ENCODE measurements around the gene MOB1A. TPM values are rescaled to one million over a fixed set of nuclear protein-coding genes. Genes with fewer than 3 reads are reported as not detected.

The MOB1A gene
- total RNA-seq, 1 experiment from 2014 or later: 95.1 TPM

GRCh38 chr2:74188696-74189095 is 10.0 kb upstream of the MOB1A start:
- H2BK120ac ChIP-seq (ENCODE audit: low read depth, low read length, poor library complexity, severe bottlenecking): no peak overlapping the region
- H3K4me3 Mint-ChIP-seq: no peak overlapping the region
- no peak overlapping the region for H3K27ac ChIP-seq (ENCODE audit: insufficient read length, low read depth, low read length)
- H3T11ph ChIP-seq (ENCODE audit: low read length): no peak overlapping the region
- H3K4me1 Mint-ChIP-seq: peaks cover 29% of the 10 kb centered on the region in 2 experiments
- no peaks in the 10 kb centered on the region for H3K27me3 ChIP-seq (ENCODE audit: insufficient read depth, low read length)
- no peak overlapping the region for H2AK5ac ChIP-seq (ENCODE audit: insufficient read length, low read length)
- TF ChIP-seq CTCF (conservative IDR thresholded peaks at IDR 0.05): no peak
- no peaks in the 10 kb centered on the region for H3K9me3 Mint-ChIP-seq
- DNase-seq: no peak
- no peak overlapping the region for H3K14ac ChIP-seq (ENCODE audit: insufficient read depth, low read length)
- H3K27me3 Mint-ChIP-seq (ENCODE audit: low read depth): no peaks in the 10 kb centered on the region
- H3K4me2 ChIP-seq (ENCODE audit: insufficient read depth, insufficient read length, low read length): no peak overlapping the region
- H3K23me2 ChIP-seq (ENCODE audit: insufficient read length, low read depth, low read length, poor library complexity, severe bottlenecking): no peaks in the 10 kb centered on the region
- H3K4me1 ChIP-seq (ENCODE audit: insufficient read depth, low read length): peaks cover 10% of the 10 kb centered on the region; the same call in 1 of the 2 replicates
- no peak overlapping the region for H4K5ac ChIP-seq (ENCODE audit: insufficient read length, low read depth, low read length)
- H2BK12ac ChIP-seq (ENCODE audit: insufficient read length, low read depth, low read length): no peak overlapping the region
- H3K27ac Mint-ChIP-seq: no peak overlapping the region
- H4K8ac ChIP-seq (replicated peaks; ENCODE audit: insufficient read length, low read depth, low read length): no peak overlapping the region
- H3K23ac ChIP-seq (ENCODE audit: insufficient read length, low read depth, low read length): no peak overlapping the region
- peak overlapping the region; percentile 78 for H3K18ac ChIP-seq (ENCODE audit: insufficient read length, low read depth, low read length)
- no peak overlapping the region for H2BK20ac ChIP-seq (ENCODE audit: low read depth, low read length, poor library complexity, severe bottlenecking)
- H3K79me1 ChIP-seq (ENCODE audit: insufficient read depth, low read depth, low read length, poor library complexity, severe bottlenecking): no peaks in the 10 kb centered on the region
- no peak overlapping the region for H2BK15ac ChIP-seq (ENCODE audit: low read depth, low read length)
- H3K79me2 ChIP-seq (ENCODE audit: insufficient read depth, low read length): no peaks in the 10 kb centered on the region
- no peak overlapping the region for H3K9ac ChIP-seq (ENCODE audit: extremely low read depth, insufficient read length, low read length)
- no peaks in the 10 kb centered on the region for H3K36me3 Mint-ChIP-seq (ENCODE audit: insufficient read depth in 1 of 3, low read depth in 3 of 3)
- H4K20me1 ChIP-seq (ENCODE audit: control insufficient read depth, insufficient read depth, insufficient read length): no peaks in the 10 kb centered on the region
- no peak overlapping the region for H4K91ac ChIP-seq (ENCODE audit: insufficient read length, low read depth, low read length)
- no peaks in the 10 kb centered on the region for H3K9me3 ChIP-seq (ENCODE audit: control insufficient read depth, low read depth, low read length)
- no peak overlapping the region for H3K56ac ChIP-seq (ENCODE audit: insufficient read length, low read depth, low read length)
- no peak overlapping the region for H2AFZ ChIP-seq (ENCODE audit: low read length)
- no peak overlapping the region for H2BK5ac ChIP-seq (ENCODE audit: insufficient read length, low read length)
- WGBS (ENCODE audit: extremely low coverage, insufficient read length, low lambda C conversion rate): no CpG with 5 or more reads among the region's 3 CpGs
- H3K4ac ChIP-seq (ENCODE audit: low read depth, low read length): no peak overlapping the region

Measured in H9 (cell line).